Gastrocnemius medialis (tissue), 4 donors: ENCODE measurements around the gene CNGB1. TPM values are rescaled to one million over a fixed set of nuclear protein-coding genes. Genes with fewer than 3 reads are reported as not detected.
"Not testable (repeated sequence)": the region's sequence is repeated elsewhere in the genome, so short reads cannot be mapped to it uniquely, and the experiment has no call there.

ENCODE experiments used
- ATAC-seq, 2 donors: fragments of 150-250 bp; one replicate each; pipeline ENCODE4 v1.9.1; 2016
- DNase-seq, 2 donors: peaks; one replicate each; pipeline ENCODE4 v3.0.0-alpha.2; 2019
- H3K27ac ChIP-seq, 4 donors: fragments of 200-600 bp; sonication (generic); 1 replicate in 1 of 4; 2 replicates in 3 of 4; pipeline ENCODE4 v1.5.1; 2016 to 2018; ENCODE audit warnings: mild to moderate bottlenecking in 2 of 4, moderate library complexity in 1 of 4
- H3K27me3 ChIP-seq, 3 donors: fragments of 200-600 bp; sonication (generic) in 2 of 3; 1 replicate in 1 of 3; 2 replicates in 2 of 3; pipeline versions ENCODE4 v1.5.1 to v1.6.0; 2016 to 2019; ENCODE audit warnings: mild to moderate bottlenecking in 1 of 3, moderate library complexity in 1 of 3
- H3K36me3 ChIP-seq, 2 donors: fragments of 200-600 bp; sonication (generic) in 1 of 2; one replicate each; pipeline ENCODE4 v1.5.1; 2017 to 2018
- H3K4me1 ChIP-seq, 2 donors: fragments of 200-600 bp; sonication (generic) in 1 of 2; one replicate each; pipeline ENCODE4 v1.5.1; 2016 to 2017; ENCODE audit warnings: mild to moderate bottlenecking in 2 of 2
- H3K4me3 ChIP-seq, 4 donors: fragments of 200-600 bp; sonication (generic) in 3 of 4; 1 replicate in 1 of 4; 2 replicates in 3 of 4; pipeline ENCODE4 v1.5.1; 2016 to 2019; ENCODE audit warnings: mild to moderate bottlenecking in 2 of 4
- H3K9me3 ChIP-seq, 3 donors: fragments of 200-600 bp; sonication (generic) in 2 of 3; 1 replicate in 1 of 3; 2 replicates in 2 of 3; pipeline ENCODE4 v1.5.1; 2016 to 2019
- POLR2A ChIP-seq, 2 donors: fragments of 450-650 bp; IDR thresholded peaks; one replicate each; pipeline ENCODE4 v1.6.1; 2017; ENCODE audit warnings: antibody characterized with exemption in 2 of 2, mild to moderate bottlenecking in 2 of 2, moderate library complexity in 2 of 2
- in situ Hi-C, 4 donors: fragments of 200-750 bp; cut with MboI; loops; one replicate each; pipeline versions ENCODE4 v1.15.0 to v1.8.0; 2017; ENCODE audit warnings: low sequenced_read_pairs in 4 of 4
- intact Hi-C: fragments of 100-400 bp; cut with DNase I; formaldehyde crosslinking; loops from one replicate; pipeline ENCODE4 v1.15.1; 2023; ENCODE audit warnings: low total_unique reads
- total RNA-seq, 4 donors: library from RNA; depleted of rRNA; stranded (reverse); fragments of >200 nt; gene quantifications; one replicate each; pipeline versions ENCODE4 v1.1.0 to v1.2.3, GENCODE V29; 2016
- TF ChIP-seq, protein P1 (sequence below), 5 experiments: fragments of 450-650 bp in 3 of 5; fragments of 200-600 bp in 2 of 5; sonication (generic) in 2 of 5; IDR thresholded peaks in 4 of 5; conservative IDR thresholded peaks in 1 of 5; 1 replicate in 4 of 5; 2 replicates in 1 of 5; pipeline ENCODE4 v1.5.1; 2016 to 2019; ENCODE audit warnings: antibody characterized with exemption in 5 of 5, mild to moderate bottlenecking in 3 of 5, moderate library complexity in 3 of 5

CNGB1 gene
- total RNA-seq, 4 donors from 2014 or later, result not detected

DNA sequence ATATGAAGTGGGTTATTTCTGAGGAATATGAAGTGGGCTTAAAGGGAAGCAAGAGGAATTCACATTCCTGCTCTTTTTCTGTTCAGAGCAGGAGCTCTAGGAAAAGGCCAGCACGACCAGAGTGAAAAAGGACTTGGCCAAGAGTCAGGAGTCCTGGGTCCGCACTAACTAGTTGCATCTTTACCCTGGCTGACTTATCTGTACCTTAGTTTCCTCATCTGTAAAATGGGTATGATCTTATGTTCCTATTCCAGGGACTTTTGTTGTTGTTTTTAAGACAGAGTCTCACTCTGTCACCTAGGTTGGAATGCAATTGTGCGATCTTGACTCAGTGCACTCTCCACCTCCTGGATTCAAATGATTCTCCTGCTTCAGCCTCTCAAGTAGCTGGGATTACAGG, 52.5 kb downstream of the CNGB1 start:
- H3K9me3 ChIP-seq, result peaks cover 0 to 6% (median 0%) of the 10 kb centered on the region in 3 donors
- in situ Hi-C loops, result no loop called here
- ATAC-seq, result no peak

DNA sequence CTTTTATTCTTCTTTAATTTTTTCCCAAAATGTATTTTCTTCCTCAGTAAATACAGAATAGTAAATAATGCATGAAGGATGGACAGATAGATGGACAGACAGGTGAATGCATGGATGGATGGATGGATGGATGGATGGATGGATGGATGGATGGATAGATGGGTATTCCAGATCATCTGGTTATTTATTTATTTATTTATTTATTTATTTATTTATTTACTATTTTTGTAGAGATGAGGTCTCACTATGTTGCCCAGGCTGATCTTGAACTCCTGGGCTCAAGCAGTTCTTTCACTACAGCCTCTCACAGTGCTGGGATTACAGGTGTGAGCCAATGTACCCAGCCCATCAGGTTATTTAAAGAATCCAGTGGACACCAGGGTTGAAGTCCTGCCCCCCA, 53.0 kb downstream of the CNGB1 start:
- ATAC-seq, H3K36me3 ChIP-seq, H3K27me3 ChIP-seq, H3K27ac ChIP-seq, H3K4me1 ChIP-seq, H3K4me3 ChIP-seq, H3K9me3 ChIP-seq, in situ Hi-C loops, DNase-seq, intact Hi-C loops: not testable (repeated sequence)

More for the DNA sequence above, 52.5 kb downstream of the CNGB1 start:
- Histone ChIP-seq H3K27ac (no peak overlapping the region), H3K27me3 (no peaks in the 10 kb centered on the region), H3K36me3 (no peaks in the 10 kb centered on the region), H3K4me3 (no peak overlapping the region), H3K4me1 (no peaks in the 10 kb centered on the region)
- DNase-seq, result no peak
- intact Hi-C loops, result no loop called here
- TF ChIP-seq, protein P1, sequence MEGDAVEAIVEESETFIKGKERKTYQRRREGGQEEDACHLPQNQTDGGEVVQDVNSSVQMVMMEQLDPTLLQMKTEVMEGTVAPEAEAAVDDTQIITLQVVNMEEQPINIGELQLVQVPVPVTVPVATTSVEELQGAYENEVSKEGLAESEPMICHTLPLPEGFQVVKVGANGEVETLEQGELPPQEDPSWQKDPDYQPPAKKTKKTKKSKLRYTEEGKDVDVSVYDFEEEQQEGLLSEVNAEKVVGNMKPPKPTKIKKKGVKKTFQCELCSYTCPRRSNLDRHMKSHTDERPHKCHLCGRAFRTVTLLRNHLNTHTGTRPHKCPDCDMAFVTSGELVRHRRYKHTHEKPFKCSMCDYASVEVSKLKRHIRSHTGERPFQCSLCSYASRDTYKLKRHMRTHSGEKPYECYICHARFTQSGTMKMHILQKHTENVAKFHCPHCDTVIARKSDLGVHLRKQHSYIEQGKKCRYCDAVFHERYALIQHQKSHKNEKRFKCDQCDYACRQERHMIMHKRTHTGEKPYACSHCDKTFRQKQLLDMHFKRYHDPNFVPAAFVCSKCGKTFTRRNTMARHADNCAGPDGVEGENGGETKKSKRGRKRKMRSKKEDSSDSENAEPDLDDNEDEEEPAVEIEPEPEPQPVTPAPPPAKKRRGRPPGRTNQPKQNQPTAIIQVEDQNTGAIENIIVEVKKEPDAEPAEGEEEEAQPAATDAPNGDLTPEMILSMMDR (IDR thresholded peaks at IDR 0.05 in 4 of 5, conservative IDR thresholded peaks at IDR 0.05 in 1 of 5), result no peak
- TF ChIP-seq POLR2A (IDR thresholded peaks at IDR 0.05), result no peak

DNA sequence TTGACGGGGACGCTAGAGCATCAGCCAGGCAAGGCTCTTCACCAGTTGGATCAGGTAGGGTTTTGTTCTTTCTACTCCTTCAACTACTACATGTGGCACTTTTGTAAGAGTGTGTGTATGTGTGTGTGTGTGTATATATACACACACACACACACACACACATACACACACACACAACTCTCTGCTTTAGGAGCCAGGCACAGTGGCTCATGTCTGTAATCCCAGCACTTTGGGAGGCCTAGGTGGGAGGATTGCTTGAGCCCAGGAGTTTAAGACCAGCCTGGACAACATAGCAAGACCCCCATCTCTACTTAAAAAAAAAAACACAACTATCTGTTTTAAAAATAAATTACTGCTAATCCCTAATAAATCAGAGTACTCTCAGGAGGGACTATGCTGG, 53.4 kb downstream of the CNGB1 start:
- H3K27me3 ChIP-seq, H3K27ac ChIP-seq, H3K4me3 ChIP-seq, DNase-seq, H3K4me1 ChIP-seq, H3K9me3 ChIP-seq, intact Hi-C loops, in situ Hi-C loops, ATAC-seq, H3K36me3 ChIP-seq: not testable (repeated sequence)

DNA sequence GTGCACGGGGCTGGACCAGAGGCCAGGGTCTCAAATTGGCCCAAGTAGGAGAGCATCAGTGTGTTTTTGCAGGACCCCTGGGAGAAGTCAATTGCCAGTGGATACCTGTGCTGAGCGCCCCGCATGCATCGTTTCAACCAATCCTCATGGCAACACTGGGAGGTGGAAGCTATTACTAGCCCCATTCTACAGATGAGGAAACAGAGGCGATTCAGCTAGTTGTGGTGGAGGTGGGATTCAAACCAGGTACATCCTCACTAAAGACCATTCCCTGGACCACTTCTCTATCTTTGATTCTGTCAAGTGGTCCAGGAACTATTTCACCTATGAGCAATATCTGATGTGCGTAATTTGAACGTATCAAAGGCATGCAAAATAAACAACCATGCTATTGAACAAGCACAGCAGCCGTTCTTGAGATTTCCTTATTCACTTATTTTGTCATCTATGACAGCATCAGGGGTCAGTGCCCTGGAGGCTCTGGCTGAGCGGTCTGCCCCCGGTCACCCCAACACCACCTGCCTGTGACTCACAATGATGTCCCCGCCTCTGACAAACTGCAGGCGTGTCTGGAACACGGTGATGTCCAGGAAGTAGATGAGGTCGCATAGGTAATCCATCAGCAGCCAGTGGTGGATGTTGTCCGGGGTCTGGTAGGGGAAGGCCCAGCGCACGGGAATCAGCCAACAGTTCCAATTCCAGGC, 54.0 kb downstream of the CNGB1 start:
- intact Hi-C loops, result no loop called here
- Histone ChIP-seq H3K27ac (no peak overlapping the region), H3K4me1 (no peaks in the 10 kb centered on the region), H3K9me3 (peaks cover 0 to 6% (median 0%) of the 10 kb centered on the region in 3 donors), H3K4me3 (no peak overlapping the region), H3K36me3 (no peaks in the 10 kb centered on the region), H3K27me3 (no peaks in the 10 kb centered on the region)
- ATAC-seq (no peak), DNase-seq (no peak)
- TF ChIP-seq, protein P1 (IDR thresholded peaks at IDR 0.05 in 4 of 5, conservative IDR thresholded peaks at IDR 0.05 in 1 of 5), result no peak
- no peak for TF ChIP-seq POLR2A (IDR thresholded peaks at IDR 0.05)
- in situ Hi-C loops, result no loop called here

DNA sequence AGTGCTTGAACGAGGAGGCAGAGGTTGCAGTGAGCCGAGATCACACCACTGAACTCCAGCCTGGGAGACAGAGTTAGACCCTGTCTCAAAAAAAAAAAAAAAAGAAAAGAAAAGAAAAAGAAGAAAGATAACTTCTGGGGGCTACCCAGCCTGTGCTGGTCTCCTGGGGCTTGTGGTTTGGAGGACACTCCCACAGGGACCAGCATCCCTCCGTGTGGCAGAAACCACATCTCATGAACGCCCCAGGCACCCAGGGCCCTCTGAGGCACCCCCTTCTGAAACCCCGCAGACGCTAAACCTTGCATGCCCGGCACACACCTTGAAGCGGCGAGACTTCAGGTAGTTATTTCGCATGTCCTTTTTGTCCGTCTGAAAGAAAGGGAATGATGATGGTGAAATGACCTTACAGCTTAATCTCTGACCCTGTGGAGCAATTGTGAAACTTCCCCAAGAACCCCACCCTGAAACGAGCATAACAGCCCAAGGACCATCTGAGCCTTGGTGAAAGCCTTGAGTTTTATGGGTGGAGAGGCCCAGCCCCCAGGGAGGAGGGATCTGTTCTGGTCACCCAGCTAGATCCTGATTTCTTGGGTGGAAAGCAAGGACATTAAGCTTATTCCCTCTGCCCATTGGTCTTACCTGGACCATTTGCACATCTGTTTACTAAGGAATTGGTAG, 55.0 kb downstream of the CNGB1 start:
- Histone ChIP-seq H3K4me3 (no peak overlapping the region), H3K9me3 (peaks cover 0 to 6% (median 0%) of the 10 kb centered on the region in 3 donors), H3K36me3 (no peaks in the 10 kb centered on the region), H3K4me1 (no peaks in the 10 kb centered on the region), H3K27ac (no peak overlapping the region), H3K27me3 (no peaks in the 10 kb centered on the region)
- no peak for ATAC-seq
- intact Hi-C loops (no loop called here), in situ Hi-C loops (no loop called here)
- TF ChIP-seq POLR2A (IDR thresholded peaks at IDR 0.05), result no peak
- TF ChIP-seq, protein P1 (IDR thresholded peaks at IDR 0.05 in 4 of 5, conservative IDR thresholded peaks at IDR 0.05 in 1 of 5), result no peak
- DNase-seq, result no peak
